ACC112 (cell line): ENCODE data around the gene VWA3A.
"Not testable (repeated sequence)": the region's sequence is repeated elsewhere in the genome, so short reads cannot be mapped to it uniquely, and the experiment has no call there.

Experiments used
- H2AFZ ChIP-seq: fragments of 200-600 bp; sonication (generic); one replicate; pipeline ENCODE4 v1.6.0; 2017; ENCODE audit warnings: antibody characterized with exemption, low read length; ENCODE audit not compliant: unreplicated experiment
- H3K27ac ChIP-seq: fragments of 200-600 bp; sonication (generic); 2 replicates; pipeline ENCODE4 v1.5.1; 2014; ENCODE audit warnings: low read depth, mild to moderate bottlenecking, antibody characterized with exemption, low read length, moderate library complexity
- H3K27me3 ChIP-seq: fragments of 200-600 bp; sonication (generic); 2 replicates; pipeline ENCODE4 v1.6.1; 2014; ENCODE audit warnings: mild to moderate bottlenecking, antibody characterized with exemption, low read length, moderate library complexity, mixed read lengths; ENCODE audit not compliant: insufficient read depth
- H3K36me3 ChIP-seq: fragments of 200-600 bp; sonication (generic); 2 replicates; pipeline ENCODE4 v1.6.1; 2016; ENCODE audit warnings: mild to moderate bottlenecking, antibody characterized with exemption, low read length, moderate library complexity, mixed read lengths; ENCODE audit not compliant: insufficient read depth
- H3K4me1 ChIP-seq: fragments of 200-600 bp; sonication (generic); one replicate; pipeline ENCODE4 v1.6.1; 2016; ENCODE audit warnings: low read length, mixed read lengths; ENCODE audit not compliant: insufficient read depth, unreplicated experiment, control insufficient read depth
- H3K4me3 ChIP-seq: fragments of 200-600 bp; sonication (generic); 2 replicates; pipeline ENCODE4 v1.5.1; 2014; ENCODE audit warnings: mild to moderate bottlenecking, low read depth, low read length
- H3K79me2 ChIP-seq: fragments of 200-600 bp; sonication (generic); one replicate; pipeline ENCODE4 v1.6.0; 2016; ENCODE audit warnings: low read length; ENCODE audit not compliant: control insufficient read depth, unreplicated experiment, insufficient read depth

Gene VWA3A

DNA sequence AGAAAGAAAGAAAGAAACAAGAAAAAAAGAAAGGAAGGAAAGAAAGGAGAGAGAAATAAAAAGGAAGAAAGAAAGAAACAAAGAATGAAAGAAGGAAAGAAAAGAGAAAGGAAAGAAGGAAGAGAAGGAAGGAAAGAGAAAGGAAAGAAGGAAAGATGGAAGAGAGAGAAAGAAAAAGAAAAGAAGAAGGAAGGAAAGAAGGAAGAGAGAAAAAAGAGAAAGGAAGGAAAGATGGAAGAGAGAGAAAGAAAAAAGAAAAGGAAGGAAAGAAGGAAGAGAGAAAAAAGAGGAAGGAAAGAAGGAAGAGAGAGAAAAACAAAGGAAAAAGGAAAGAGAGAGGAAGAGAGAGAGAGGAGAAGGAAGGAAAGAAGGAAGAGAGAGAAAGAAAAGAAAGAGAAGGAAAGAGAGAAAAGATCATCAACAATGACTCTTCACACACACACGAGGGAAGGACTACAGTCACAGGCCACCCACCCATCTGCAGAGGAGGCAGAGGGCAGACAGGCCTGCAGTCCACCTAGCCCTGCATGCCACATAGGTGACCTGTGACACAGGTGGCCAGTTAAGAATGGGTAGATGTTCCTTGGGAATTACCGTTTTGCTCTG lies 23.9 kb downstream of the VWA3A start:
- Histone ChIP-seq H2AFZ (no peak overlapping the region), H3K4me1 (no peaks in the 10 kb centered on the region), H3K4me3 (no peak overlapping the region), H3K27me3 (peaks cover 14% of the 10 kb centered on the region), H3K36me3 (no peaks in the 10 kb centered on the region), H3K27ac (no peak overlapping the region), H3K79me2 (no peaks in the 10 kb centered on the region)

DNA sequence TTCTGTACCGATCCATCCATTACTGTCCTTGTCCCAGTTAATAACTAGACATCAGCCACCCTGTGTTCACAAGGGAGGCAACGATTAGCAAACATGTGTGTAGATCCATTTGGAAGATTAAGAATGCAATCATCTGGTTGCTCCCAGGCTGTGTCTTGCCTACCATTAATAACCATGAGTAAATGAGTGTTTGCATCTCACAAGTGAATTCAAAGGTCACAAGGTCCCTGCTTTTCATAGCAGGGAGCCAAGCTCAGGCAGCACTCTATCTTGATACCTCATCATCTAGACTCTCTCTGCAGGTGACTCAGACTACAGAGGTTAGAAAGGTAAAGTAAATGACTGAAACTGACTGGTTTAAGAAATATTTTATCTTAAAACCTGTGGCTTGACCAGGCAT lies 25.3 kb downstream of the VWA3A start:
- no peak overlapping the region for H3K27ac ChIP-seq
- no peaks in the 10 kb centered on the region for H3K4me1 ChIP-seq

DNA sequence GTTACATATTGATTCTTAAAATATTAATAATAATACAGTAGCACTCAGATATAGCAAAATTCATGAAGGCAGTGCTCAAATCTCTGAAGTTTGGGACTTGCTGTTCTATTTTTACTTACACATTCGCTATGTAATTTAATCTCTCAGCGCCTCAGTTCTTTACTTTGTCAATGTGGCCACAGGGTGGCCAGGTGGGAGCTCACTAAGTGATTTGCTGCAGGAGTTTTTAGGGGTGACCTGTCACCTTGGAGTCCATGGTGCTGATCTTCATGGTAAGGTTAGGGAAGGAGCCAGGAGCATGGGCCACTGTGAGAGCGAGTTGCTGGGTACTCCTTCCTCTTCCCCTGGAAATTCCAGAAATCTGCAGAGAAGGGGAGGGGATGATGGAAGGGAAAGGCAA lies 28.1 kb downstream of the VWA3A start:
- Histone ChIP-seq H2AFZ (no peak overlapping the region), H3K4me1 (no peaks in the 10 kb centered on the region), H3K36me3 (no peaks in the 10 kb centered on the region), H3K4me3 (no peak overlapping the region), H3K79me2 (no peaks in the 10 kb centered on the region), H3K27ac (no peak overlapping the region), H3K27me3 (peaks cover 12% of the 10 kb centered on the region)

More for the DNA sequence above, 25.3 kb downstream of the VWA3A start:
- H3K79me2 ChIP-seq, result no peaks in the 10 kb centered on the region
- no peak overlapping the region for H3K4me3 ChIP-seq
- no peaks in the 10 kb centered on the region for H3K36me3 ChIP-seq
- H3K27me3 ChIP-seq, result peaks cover 16% of the 10 kb centered on the region
- no peak overlapping the region for H2AFZ ChIP-seq

DNA sequence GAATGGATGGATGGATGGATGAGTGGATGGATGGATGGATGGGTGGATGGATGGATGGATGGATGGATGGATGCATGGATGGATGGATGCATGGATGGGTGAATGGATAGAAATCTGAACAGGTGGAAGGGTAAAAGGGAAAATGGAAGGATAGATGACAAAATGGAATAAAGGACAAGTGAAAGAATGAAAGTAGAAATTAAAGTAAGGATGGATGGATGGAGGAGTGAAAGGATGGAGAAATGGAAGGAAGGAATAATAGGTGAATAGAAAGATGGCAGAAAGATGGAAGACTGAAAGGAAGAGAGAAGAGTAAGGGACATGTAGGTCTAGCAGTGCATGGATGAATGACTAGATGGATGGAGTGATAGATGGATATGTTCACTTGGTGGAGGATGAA lies 29.9 kb downstream of the VWA3A start:
- no peak overlapping the region for H2AFZ ChIP-seq
- no peaks in the 10 kb centered on the region for H3K4me1 ChIP-seq
- H3K27ac ChIP-seq, result no peak overlapping the region
- no peaks in the 10 kb centered on the region for H3K79me2 ChIP-seq
- H3K36me3 ChIP-seq, result no peaks in the 10 kb centered on the region
- no peak overlapping the region for H3K4me3 ChIP-seq
- peaks cover 17% of the 10 kb centered on the region for H3K27me3 ChIP-seq

DNA sequence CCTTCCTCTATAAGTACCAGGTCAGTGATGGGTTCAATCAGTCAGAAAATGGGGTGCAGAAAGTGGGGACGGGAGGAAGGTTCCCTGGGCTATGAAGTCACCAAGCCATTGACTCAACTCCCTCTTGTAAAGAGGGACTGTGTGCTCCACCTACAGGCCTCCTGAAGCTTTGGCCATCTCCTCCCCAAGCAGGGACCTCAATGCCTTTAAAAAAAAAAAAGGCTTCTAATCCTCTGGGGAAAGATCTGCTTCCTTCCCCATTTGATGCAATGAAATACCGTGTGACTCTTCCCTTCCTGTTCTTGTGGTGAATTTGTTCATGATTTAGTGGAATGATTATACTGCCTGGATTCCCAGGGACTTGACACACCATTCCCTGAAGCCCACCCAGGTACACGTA lies 30.8 kb downstream of the VWA3A start:
- Histone ChIP-seq H2AFZ (no peak overlapping the region), H3K36me3 (no peaks in the 10 kb centered on the region), H3K4me1 (no peaks in the 10 kb centered on the region), H3K4me3 (no peak overlapping the region), H3K79me2 (no peaks in the 10 kb centered on the region), H3K27me3 (peaks cover 23% of the 10 kb centered on the region), H3K27ac (no peak overlapping the region)

DNA sequence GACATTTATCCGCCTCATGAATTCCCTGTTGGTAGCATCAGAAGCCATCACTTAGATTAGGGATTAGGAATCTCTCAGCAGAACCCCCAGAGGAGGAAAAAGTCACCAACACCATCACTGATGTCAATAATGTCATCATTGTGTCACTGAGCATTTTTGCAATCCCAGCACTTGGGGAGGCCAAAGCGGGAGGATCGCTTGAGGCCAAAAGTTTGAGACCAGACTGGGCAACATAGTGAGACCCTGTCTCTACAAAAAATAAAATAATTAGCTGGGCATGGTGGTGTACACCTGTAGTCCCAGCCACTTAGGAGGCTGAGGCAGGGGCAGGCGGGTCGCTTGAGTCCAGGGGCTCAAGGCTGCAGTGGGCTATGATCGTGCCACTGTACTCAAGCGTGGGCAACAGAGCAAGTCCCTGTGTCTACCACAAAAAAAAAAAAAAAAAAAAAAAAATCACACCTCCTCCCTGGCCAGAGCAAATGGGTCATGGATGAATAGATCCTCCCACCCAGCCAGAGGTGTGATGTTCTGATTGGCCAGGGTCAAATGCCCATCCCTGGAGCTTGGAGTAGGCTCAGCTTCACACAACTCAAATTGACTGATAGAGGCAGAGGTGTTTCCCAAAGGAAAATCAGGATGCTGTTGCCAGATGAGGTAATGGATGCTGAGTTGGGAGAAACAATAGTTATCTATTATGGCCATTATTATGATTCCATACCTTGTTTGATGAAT lies 31.6 kb downstream of the VWA3A start:
- Histone ChIP-seq H2AFZ (no peak overlapping the region), H3K4me3 (no peak overlapping the region), H3K36me3 (no peaks in the 10 kb centered on the region), H3K79me2 (no peaks in the 10 kb centered on the region), H3K27ac (no peak overlapping the region), H3K27me3 (peaks cover 23% of the 10 kb centered on the region), H3K4me1 (no peaks in the 10 kb centered on the region)

DNA sequence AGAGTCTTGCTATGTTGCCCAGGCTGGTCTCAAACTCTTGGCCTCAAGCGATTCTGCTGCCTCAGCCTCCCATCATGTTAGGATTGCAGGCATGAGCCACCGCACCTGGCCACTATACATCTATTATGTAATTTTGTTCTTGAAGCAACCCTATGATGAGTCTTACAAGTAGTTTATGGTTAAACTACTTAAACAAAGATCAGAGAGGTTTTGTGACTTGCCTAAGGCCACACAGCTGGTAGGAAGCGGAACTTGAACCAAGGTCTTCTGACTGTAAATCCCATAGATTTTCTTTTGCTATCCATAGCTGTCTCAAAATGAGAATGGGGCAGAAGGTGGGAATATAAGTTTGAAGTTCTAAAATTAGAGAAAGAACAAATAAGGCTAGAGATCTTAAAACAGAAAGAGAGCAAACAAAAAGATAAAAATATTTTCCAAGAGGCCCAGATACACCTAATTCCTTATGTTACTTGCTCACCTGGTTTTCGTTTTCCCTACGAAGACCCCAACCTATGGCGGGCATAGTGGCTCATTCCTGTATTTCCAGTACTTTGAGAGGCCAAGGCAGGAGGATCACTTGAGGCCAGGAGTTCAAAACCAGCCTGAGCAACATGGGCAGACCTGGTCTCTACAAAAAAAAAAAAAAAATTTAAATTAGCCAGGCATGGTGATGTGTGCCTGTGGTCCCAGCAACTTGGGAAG lies 32.4 kb downstream of the VWA3A start:
- H2AFZ ChIP-seq, result no peak overlapping the region
- H3K27ac ChIP-seq, result no peak overlapping the region
- H3K4me3 ChIP-seq, result no peak overlapping the region
- H3K4me1 ChIP-seq, result no peaks in the 10 kb centered on the region
- H3K36me3 ChIP-seq, result no peaks in the 10 kb centered on the region
- H3K79me2 ChIP-seq, result no peaks in the 10 kb centered on the region
- H3K27me3 ChIP-seq, result peaks cover 23% of the 10 kb centered on the region

DNA sequence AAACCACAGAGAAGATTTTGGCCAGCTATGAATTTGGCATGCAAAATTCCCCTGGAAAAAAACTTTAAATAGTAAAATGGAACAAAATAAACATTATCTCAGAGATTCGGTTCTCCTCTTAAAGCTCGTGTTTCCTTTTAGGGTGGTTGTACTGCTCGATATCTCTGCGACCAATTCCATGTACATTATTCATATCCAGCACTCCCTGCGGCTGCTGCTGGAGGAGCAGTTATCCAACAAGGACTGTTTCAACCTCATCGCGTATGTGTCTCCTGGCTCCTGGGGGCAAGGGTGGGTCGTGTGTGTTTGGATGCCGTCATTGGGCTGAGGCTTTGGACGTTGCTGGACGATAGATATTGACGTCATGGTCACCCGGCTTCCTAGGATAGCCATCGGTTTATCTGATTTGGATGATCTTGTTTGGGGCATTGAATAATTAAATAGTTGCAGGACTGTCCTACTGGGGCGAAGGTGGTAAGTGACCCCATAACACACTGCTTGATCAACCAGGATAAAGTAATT lies 33.8 kb downstream of the VWA3A start:
- no peaks in the 10 kb centered on the region for H3K36me3 ChIP-seq
- H3K4me1 ChIP-seq, result no peaks in the 10 kb centered on the region
- no peaks in the 10 kb centered on the region for H3K79me2 ChIP-seq
- H3K4me3 ChIP-seq, result 0 out of 2 replicates have a peak overlapping the region, but pooled peaks have one; percentile 6
- H2AFZ ChIP-seq, result no peak overlapping the region
- no peak overlapping the region for H3K27ac ChIP-seq
- H3K27me3 ChIP-seq, result peaks cover 20% of the 10 kb centered on the region

DNA sequence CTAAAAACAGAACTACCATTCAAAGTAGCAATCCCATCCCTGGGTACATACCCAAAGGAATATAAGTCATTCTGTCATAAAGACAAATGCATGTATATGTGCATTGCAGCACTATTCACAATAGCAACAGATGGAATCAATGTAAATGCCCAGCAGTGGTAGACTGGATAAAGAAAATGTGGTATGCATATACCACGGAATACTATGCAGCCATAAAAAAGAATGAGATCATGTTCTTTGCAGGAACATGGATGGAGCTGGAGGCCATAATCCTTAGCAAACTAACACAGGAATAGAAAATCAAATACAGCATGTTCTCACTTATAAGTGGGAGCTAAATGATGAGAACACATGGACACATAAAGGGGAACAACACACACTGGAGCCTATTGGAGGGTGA lies 36.2 kb downstream of the VWA3A start:
- H3K27ac ChIP-seq, H3K79me2 ChIP-seq, H3K4me3 ChIP-seq, H3K36me3 ChIP-seq, H3K4me1 ChIP-seq, H2AFZ ChIP-seq: not testable (repeated sequence)
- H3K27me3 ChIP-seq, result peaks cover 13% of the 10 kb centered on the region; the same call in 1 of the 2 replicates

DNA sequence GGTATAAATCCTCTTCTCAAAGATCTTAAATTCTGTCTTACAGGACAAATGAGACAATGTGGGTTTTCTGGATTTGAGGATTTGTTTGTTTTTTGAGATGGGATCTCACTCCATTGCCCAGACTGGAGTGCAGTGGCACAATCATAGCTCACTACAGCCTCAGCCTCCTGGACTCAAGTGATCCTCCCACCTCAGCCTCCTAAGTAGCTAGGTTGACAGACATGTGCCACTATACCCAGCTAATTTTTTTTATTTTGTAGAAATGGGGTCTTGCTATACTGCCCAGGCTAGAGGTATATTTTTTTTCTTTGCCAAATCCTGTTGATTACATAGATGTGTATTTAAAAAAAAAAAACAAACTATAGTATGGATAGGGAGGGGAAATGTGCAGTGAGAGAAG lies 38.2 kb downstream of the VWA3A start:
- Histone ChIP-seq H3K27me3 (peaks cover 20% of the 10 kb centered on the region), H3K27ac (no peak overlapping the region), H3K4me3 (no peak overlapping the region), H2AFZ (no peak overlapping the region), H3K4me1 (no peaks in the 10 kb centered on the region), H3K36me3 (no peaks in the 10 kb centered on the region), H3K79me2 (no peaks in the 10 kb centered on the region)
